GM12878 (cell line): ENCODE data around the gene RAPSN. TPM values are rescaled to one million over a fixed set of nuclear protein-coding genes. Genes with fewer than 3 reads are reported as not detected.
A peak's percentile ranks its signal among the peaks of the same experiment; 100 is the strongest.

Source experiments
- ATF2 ChIP-seq: IDR thresholded peaks from 2 replicates; pipeline ENCODE4 v1.6.1; 2012; ENCODE audit warnings: low read length, inconsistent platforms
- BCL3 ChIP-seq: IDR thresholded peaks from 2 replicates; pipeline ENCODE4 v1.6.1; 2011; ENCODE audit warnings: borderline replicate concordance, low read depth, mild to moderate bottlenecking, moderate library complexity, low read length; ENCODE audit not compliant: insufficient read depth, poor library complexity, severe bottlenecking
- BRCA1 ChIP-seq: IDR thresholded peaks from 2 replicates; pipeline ENCODE4 v1.6.1; 2011; ENCODE audit warnings: low read depth, low read length, improper control_type of control experiment
- CREB1 ChIP-seq: IDR thresholded peaks from 2 replicates; pipeline ENCODE4 v1.6.1; 2012; ENCODE audit warnings: low read depth, mild to moderate bottlenecking, inconsistent platforms
- E2F4 ChIP-seq: IDR thresholded peaks from 2 replicates; pipeline ENCODE4 v1.6.1; 2012; ENCODE audit warnings: low read depth, low read length, improper control_type of control experiment
- EED ChIP-seq: sonication (generic); IDR thresholded peaks from 2 replicates; pipeline ENCODE4 v1.6.1; 2016; ENCODE audit warnings: antibody characterized with exemption, low read depth
- EP300 ChIP-seq, 2 experiments: fragments of 150-350 bp in 1 of 2; IDR thresholded peaks; 2 replicates each; pipeline ENCODE4 v1.6.1; 2011 to 2012; ENCODE audit warnings: low read depth in 2 of 2, low read length in 2 of 2, borderline replicate concordance in 1 of 2, improper control_type of control experiment in 1 of 2, inconsistent platforms in 1 of 2; ENCODE audit not compliant: control insufficient read depth in 1 of 2
- HCFC1 ChIP-seq: fragments of 150-350 bp; IDR thresholded peaks from 2 replicates; pipeline ENCODE4 v1.6.1; 2014; ENCODE audit warnings: low read length
- IRF4 ChIP-seq: IDR thresholded peaks from 2 replicates; pipeline ENCODE4 v1.6.1; 2011; ENCODE audit warnings: low read depth, low read length
- JUNB ChIP-seq: IDR thresholded peaks from 2 replicates; pipeline ENCODE4 v1.6.1; 2016; ENCODE audit warnings: antibody characterized with exemption, mild to moderate bottlenecking
- KAT2A ChIP-seq: conservative IDR thresholded peaks from 2 replicates; pipeline ENCODE4 v1.6.1; 2011; ENCODE audit warnings: low read depth, low read length; ENCODE audit not compliant: control insufficient read depth
- MTA2 ChIP-seq: fragments of 450-650 bp; IDR thresholded peaks from 2 replicates; pipeline ENCODE4 v1.6.1; 2016; ENCODE audit warnings: low read depth, mild to moderate bottlenecking, moderate library complexity
- MTA3 ChIP-seq: IDR thresholded peaks from 2 replicates; pipeline ENCODE4 v1.6.1; 2012; ENCODE audit warnings: low read length, inconsistent platforms, borderline replicate concordance
- MYB ChIP-seq: fragments of 150-350 bp; IDR thresholded peaks from 2 replicates; pipeline ENCODE4 v1.6.1; 2014; ENCODE audit warnings: mild to moderate bottlenecking, low read depth, low read length, borderline replicate concordance
- NR2C2 ChIP-seq: IDR thresholded peaks from 2 replicates; pipeline ENCODE4 v1.6.1; 2011; ENCODE audit warnings: borderline replicate concordance, low read depth; ENCODE audit not compliant: control insufficient read depth, insufficient read length
- NRF1 ChIP-seq: conservative IDR thresholded peaks from 2 replicates; pipeline ENCODE4 v1.6.1; 2011; ENCODE audit warnings: mild to moderate bottlenecking, low read depth, low read length, improper control_type of control experiment
- PAX8 ChIP-seq: fragments of 450-650 bp; IDR thresholded peaks from 2 replicates; pipeline ENCODE4 v1.6.1; 2017; ENCODE audit warnings: mild to moderate bottlenecking, moderate library complexity
- PML ChIP-seq: IDR thresholded peaks from 2 replicates; pipeline ENCODE4 v1.6.1; 2012; ENCODE audit warnings: low read length, inconsistent platforms
- POLR2AphosphoS2 ChIP-seq: IDR thresholded peaks from 2 replicates; pipeline ENCODE4 v1.6.1; 2011; ENCODE audit warnings: low read depth, mild to moderate bottlenecking, low read length, improper control_type of control experiment, moderate library complexity
- RAD51 ChIP-seq: fragments of 450-650 bp; IDR thresholded peaks from 2 replicates; pipeline ENCODE4 v1.6.1; 2016; ENCODE audit warnings: moderate library complexity, mild to moderate bottlenecking, inconsistent platforms
- RBBP5 ChIP-seq: fragments of 200-600 bp; sonication (generic); conservative IDR thresholded peaks from 2 replicates; pipeline ENCODE4 v1.6.1; 2016
- SIN3A ChIP-seq: IDR thresholded peaks from 2 replicates; pipeline ENCODE4 v1.6.1; 2012; ENCODE audit warnings: low read depth, low read length, improper control_type of control experiment
- SREBF1 ChIP-seq: IDR thresholded peaks from 2 replicates; pipeline ENCODE4 v1.6.1; 2012; ENCODE audit warnings: mild to moderate bottlenecking, low read length
- TARDBP ChIP-seq: IDR thresholded peaks from 2 replicates; pipeline ENCODE4 v1.6.1; 2016; ENCODE audit warnings: borderline replicate concordance
- TCF12 ChIP-seq: IDR thresholded peaks from 2 replicates; pipeline ENCODE4 v1.6.1; 2011; ENCODE audit warnings: low read depth, mild to moderate bottlenecking, low read length
- USF2 ChIP-seq: IDR thresholded peaks from 2 replicates; pipeline ENCODE4 v1.6.1; 2011; ENCODE audit warnings: low read depth, low read length, improper control_type of control experiment, borderline replicate concordance
- YBX1 ChIP-seq: fragments of 450-650 bp; IDR thresholded peaks from 2 replicates; pipeline ENCODE4 v1.6.1; 2016; ENCODE audit warnings: antibody characterized with exemption
- ZNF384 ChIP-seq: IDR thresholded peaks from 2 replicates; pipeline ENCODE4 v1.6.1; 2012; ENCODE audit warnings: low read depth, mild to moderate bottlenecking, low read length, improper control_type of control experiment, borderline replicate concordance
- polyA plus RNA-seq, 11 experiments: library from polyadenylated mRNA; depleted of rRNA in 4 of 11; unstranded in 6 of 11; stranded (reverse) in 5 of 11; fragments of >200 nt; fragmentation: Nextera tagmentation in 4 of 11; fragmentation: Illumina TruSeq in 1 of 11; extraction: Ambion mirVana in 4 of 11; extraction: Trizol in 1 of 11; gene quantifications; 1 replicate in 1 of 11; 2 replicates in 10 of 11; pipeline versions ENCODE4 v1.2.1 to v1.2.3, GENCODE V29; 2011 to 2016; ENCODE audit warnings: inconsistent platforms in 2 of 11, missing spikeins in 2 of 11, low read depth in 1 of 11
- total RNA-seq, 4 experiments: library from RNA; depleted of rRNA in 3 of 4; stranded (reverse); fragments of >200 nt in 3 of 4; fragmentation: Illumina TruSeq in 1 of 4; extraction: Trizol in 1 of 4; gene quantifications; 2 replicates each; pipeline versions ENCODE4 v1.2.1 to v1.2.3, GENCODE V29; 2013 to 2021

RAPSN gene
- total and polyA plus RNA-seq, 10 of the 15 experiments (the other 5 are each of a cell fraction or from before 2014, with no cell fraction given), result 0.08 to 0.23 (median 0.14) TPM; not detected in 6

- TF ChIP-seq ATF2 (no peak; the same call in 1 of the 2 replicates), CREB1 (peak; percentile 94), TCF12 (peak; percentile 54), BRCA1 (no peak), SREBF1 (0 out of 2 replicates have a peak, but pooled peaks have one; percentile 71), NR2C2 (no peak), JUNB (peak; percentile 55; the same call in 1 of the 2 replicates), BCL3 (peak; percentile 90), USF2 (no peak), EP300 (IDR thresholded peaks at IDR 0.05; ENCODE audit: borderline replicate concordance in 1 of 2, control insufficient read depth in 1 of 2, low read depth in 2 of 2, low read length in 2 of 2) (peak in 1 of 2 experiments; percentile 83; a peak in 2 of 4 replicates), MTA2 (peak; percentile 58), IRF4 (no peak), MTA3 (no peak), POLR2AphosphoS2 (peak; percentile 45; the same call in 1 of the 2 replicates), MYB (no peak), PML (no peak; the same call in 1 of the 2 replicates), RAD51 (no peak), ZNF384 (no peak), TARDBP (no peak), YBX1 (no peak), E2F4 (no peak), PAX8 (no peak), HCFC1 (peak; percentile 92), EED (peak; percentile 98), RBBP5 (no peak), SIN3A (peak; percentile 68; the same call in 1 of the 2 replicates), NRF1 (no peak; the same call in 1 of the 2 replicates), KAT2A (no peak)
Measured at GRCh38 chr11:47407746-47408590, 41.0 kb downstream of the RAPSN start, which contains the start of gene SLC39A13 (continued).
